Measurements from ENCODE around the gene DDX25.

DNA sequence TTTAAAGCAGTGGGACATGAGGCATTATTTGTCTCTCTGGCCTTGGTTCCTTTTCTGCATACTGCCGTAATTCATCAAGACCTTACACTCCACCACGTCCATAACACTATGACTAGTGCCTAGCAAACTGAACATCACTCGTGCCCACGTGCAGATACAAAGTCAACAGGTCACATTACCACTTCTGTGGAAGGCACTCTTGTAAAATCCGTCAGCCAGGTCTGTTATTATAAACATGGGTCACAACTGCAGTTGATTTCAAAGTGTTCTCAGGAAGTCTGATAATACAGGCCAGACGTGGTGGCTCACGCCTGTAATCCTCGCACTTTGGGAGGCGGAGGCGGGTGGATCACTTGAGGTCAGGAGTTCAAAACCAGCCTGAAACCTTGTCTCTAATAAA, 55.6 kb downstream of the DDX25 start:
- TF ChIP-seq SMAD3 (CRISPR knock-in tag; IDR thresholded peaks at IDR 0.05): no peak
- TF ChIP-seq, protein P1, sequence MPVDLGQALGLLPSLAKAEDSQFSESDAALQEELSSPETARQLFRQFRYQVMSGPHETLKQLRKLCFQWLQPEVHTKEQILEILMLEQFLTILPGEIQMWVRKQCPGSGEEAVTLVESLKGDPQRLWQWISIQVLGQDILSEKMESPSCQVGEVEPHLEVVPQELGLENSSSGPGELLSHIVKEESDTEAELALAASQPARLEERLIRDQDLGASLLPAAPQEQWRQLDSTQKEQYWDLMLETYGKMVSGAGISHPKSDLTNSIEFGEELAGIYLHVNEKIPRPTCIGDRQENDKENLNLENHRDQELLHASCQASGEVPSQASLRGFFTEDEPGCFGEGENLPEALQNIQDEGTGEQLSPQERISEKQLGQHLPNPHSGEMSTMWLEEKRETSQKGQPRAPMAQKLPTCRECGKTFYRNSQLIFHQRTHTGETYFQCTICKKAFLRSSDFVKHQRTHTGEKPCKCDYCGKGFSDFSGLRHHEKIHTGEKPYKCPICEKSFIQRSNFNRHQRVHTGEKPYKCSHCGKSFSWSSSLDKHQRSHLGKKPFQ (CRISPR knock-in tag; IDR thresholded peaks at IDR 0.05; ENCODE audit: insufficient replicate concordance): no peak
- TF ChIP-seq, protein P2, sequence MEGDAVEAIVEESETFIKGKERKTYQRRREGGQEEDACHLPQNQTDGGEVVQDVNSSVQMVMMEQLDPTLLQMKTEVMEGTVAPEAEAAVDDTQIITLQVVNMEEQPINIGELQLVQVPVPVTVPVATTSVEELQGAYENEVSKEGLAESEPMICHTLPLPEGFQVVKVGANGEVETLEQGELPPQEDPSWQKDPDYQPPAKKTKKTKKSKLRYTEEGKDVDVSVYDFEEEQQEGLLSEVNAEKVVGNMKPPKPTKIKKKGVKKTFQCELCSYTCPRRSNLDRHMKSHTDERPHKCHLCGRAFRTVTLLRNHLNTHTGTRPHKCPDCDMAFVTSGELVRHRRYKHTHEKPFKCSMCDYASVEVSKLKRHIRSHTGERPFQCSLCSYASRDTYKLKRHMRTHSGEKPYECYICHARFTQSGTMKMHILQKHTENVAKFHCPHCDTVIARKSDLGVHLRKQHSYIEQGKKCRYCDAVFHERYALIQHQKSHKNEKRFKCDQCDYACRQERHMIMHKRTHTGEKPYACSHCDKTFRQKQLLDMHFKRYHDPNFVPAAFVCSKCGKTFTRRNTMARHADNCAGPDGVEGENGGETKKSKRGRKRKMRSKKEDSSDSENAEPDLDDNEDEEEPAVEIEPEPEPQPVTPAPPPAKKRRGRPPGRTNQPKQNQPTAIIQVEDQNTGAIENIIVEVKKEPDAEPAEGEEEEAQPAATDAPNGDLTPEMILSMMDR (CRISPR knock-in tag; IDR thresholded peaks at IDR 0.05): no peak
